HG03432 (cell line): ENCODE data around the gene UBE4B.
A peak's percentile ranks its signal among the peaks of the same experiment; 100 is the strongest.
"Not testable (repeated sequence)": the region's sequence is repeated elsewhere in the genome, so short reads cannot be mapped to it uniquely, and the experiment has no call there.

ENCODE experiments used
- ATAC-seq: cut with Tn5 transposase; IDR thresholded peaks from one replicate; pipeline ENCODE4 v1.9.1; 2021; ENCODE audit warnings: mild to moderate bottlenecking, moderate library complexity; ENCODE audit not compliant: unreplicated experiment

UBE4B gene

DNA sequence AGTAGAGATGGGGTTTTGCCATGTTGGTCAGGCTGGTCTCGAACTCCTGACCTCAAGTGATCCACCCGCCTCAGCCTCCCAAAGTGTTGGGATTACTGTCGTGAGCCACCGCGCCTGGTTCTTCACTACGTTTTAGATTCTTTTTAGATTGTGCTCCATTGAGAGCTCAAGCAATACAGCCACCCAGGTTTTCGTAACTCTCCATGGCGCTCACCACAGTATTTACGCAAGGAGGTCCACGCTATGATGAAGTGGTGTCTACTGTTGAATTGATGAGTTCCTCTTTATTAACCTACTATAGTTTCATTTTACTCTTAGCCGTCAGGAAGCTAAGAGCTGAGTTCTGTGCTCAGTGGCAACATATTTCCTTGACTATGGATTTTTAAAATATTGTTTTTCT lies 175.8 kb downstream of the UBE4B start:
- no peak for ATAC-seq

GRCh38 chr1:10209590-10209904 lies 176.8 kb downstream of the UBE4B start:
- ATAC-seq, result no peak

DNA sequence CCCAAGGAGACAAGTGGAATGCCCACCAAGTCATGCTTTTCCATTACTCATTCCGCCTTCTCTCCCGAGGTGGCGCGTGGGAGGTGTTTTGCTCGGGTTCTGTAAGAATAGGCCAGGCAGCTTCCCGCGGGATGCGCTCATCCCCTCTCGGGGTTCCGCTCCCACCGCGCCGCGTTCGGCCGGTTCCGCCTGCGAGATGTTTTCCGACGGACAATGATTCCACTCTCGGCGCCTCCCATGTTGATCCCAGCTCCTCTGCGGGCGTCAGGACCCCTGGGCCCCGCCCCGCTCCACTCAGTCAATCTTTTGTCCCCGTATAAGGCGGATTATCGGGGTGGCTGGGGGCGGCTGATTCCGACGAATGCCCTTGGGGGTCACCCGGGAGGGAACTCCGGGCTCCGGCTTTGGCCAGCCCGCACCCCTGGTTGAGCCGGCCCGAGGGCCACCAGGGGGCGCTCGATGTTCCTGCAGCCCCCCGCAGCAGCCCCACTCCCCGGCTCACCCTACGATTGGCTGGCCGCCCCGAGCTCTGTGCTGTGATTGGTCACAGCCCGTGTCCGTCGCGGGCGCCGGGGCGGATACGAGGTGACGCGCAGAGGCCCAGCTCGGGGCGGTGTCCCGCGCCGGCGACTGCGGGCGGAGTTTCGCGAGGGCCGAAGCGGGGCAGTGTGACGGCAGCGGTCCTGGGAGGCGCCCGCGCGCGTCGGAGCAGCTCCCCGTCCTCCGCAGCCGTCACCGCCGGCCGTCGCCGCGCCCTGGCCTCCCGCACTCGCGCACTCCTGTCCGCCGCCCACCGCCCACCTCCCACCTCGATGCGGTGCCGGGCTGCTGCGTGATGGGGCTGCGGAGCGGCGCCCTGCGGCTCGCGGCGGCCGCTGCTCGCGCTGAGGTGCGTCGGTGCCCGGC lies 177.4 kb downstream of the UBE4B start, which contains the start of gene KIF1B:
Gene KIF1B (plus strand): TSS at position 666 of the 906 bp plus-strand sequence. CDS start 21,759 bp downstream, outside the sequence.
- peak; percentile 98 for ATAC-seq

DNA sequence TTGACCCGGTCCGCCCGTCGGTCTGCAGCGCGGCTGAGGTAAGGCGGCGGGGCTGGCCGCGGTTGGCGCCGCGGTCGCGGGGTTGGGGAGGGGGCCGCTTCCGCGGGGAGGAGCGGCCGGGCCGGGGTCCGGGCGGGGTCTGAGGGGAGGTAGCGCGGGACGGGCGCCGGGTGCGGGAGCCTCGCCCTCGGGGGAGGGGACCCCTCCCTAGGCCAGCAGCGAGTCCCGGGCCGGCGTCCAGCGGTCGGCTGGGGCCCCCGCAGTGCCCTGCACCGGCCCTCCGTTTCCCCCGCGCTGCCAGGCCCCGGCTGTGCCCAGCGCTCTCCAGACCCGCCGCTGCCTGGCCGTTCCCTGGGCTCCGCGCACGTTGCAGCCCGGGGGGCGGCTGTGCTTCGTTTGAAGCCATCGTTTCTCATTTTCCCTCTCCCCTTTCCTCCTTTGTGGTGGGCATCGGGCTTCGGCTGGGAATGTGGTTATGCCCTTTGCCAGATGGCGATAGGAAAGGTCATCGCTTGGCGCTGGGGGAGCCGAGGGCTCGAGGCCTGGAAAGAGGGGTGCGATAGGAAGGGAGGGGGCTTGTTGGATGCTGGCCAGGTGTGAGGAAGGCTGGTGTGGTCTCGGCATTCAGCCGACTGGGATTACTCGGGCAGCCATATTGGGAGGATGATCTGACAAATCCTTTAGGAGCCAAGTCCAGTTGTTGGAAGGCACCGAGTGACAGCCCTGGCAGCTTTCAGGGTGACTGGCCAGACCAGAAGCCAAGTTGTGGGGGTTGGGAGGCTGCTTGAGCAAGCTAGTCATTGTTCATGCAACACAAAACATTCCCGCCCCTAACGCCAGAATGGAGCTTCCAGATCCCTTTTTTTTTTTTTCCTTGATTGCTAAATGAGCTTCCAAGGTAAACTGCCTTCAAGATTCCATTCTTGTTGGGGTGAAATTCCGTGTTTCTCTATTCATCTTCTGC lies 178.4 kb downstream of the UBE4B start:
- peak; percentile 19 for ATAC-seq

DNA sequence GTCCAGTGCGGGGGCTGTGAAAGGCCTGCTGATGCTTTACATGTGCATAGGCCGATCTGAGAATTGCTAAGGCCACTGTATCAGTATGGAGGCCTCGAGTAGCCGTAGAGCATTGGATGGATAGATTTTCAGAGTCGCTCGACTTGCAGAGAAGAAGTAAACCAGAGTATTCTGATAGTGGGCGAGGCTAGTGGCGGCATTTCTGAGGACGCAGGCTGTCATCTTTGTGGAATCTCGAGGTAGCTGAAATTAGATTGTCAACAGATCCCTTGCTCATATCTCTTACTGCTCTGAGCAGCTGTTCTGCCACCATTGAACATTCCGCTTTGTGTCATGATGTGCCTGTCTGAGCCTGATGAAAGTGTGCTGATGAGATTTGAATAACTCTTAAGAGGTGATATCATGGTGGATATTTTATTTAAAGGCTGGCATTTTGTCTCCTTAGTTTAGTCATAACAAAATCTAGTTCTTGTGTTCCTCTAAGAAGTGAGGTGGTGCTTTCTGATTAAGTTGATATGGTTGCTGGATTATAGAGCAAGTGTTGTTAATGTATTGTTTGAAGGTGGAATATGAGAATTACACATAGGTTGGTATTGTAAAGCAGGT lies 179.2 kb downstream of the UBE4B start:
- no peak for ATAC-seq

DNA sequence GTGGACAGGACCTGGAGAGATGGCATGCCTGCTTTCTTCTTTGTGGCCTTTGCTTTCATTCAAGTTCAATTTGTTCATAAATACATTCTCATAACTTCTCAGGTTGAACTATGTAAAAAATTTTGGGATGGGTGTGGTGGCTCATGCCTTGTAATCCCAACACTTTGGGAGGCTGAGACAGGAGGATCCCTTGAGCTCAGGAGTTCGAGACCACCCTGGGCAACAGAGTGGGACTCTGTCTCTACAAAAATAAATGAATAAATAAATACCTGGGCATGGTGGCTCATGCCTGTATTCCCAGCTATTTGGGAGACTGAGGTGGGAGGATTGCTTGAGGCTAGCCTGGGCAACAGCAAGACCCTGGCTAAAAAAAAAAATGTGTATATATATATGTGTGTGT lies 179.7 kb downstream of the UBE4B start:
- no peak for ATAC-seq

GRCh38 chr1:10213186-10213705 lies 180.5 kb downstream of the UBE4B start:
- no peak for ATAC-seq

DNA sequence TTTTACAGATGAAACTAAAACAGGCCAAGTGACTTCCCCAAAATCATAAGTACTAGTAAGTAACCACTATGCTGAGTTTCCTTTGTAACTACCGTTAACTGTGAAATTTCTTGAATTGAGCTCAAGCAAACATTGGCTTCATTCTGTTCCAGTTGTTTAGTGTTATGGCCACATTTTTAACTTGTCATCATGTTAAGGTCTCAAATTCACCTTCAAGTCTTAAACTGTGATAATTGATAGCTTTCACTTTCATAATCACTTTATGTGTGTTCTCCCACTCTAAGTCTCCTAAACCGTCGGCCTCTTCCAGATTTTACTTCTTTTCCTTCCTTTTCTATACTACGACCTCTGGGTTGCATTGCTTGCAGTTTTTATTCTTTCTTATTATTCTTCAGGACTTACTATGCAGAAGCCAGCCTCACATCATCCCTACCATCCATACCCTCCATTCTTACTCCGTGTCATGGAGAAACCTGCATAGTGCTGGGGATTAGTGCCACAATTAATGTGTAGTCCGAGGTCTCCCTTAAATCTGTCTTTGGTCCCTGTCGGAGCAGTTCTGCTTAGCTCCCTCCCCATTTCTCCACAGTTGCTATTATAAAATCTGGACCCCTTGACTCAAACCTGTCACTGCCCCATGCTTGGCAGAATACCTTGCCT lies 183.5 kb downstream of the UBE4B start:
- no peak for ATAC-seq

DNA sequence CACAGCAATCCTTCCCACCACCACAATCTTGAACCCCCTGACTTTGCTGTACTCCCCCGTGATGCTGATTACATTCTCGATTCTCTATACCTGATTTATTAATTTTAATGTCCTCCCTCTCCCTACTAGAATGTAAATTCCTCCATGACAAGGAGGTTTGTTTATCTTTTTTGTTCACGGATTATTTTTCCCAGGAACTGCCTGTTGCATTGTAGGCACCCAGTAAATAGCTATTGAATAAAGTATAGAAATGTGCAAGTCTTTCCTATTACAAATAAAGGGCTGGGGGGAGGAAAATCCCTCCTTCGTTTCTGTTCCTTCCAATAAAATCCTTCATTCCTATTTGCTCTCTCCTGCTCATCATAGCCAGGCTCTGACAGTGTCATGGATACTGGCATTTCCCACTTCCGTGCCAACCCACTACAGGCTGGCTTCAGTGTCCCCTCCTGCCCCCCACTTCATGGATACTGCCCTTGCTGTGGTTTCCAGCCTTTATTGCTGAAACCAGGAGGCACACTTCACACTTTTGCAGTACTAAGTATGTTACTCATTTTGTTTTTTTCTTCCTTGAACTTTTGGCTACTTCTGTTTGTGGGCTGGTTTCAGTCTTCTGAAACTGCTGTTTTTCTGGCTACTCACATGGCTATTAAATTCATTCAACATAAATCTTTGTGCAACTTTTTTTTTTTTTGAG lies 185.1 kb downstream of the UBE4B start:
- no peak for ATAC-seq

- no peak for ATAC-seq
Observed at GRCh38 chr1:10220200-10220599, 187.4 kb downstream of the UBE4B start.

- not testable (repeated sequence) for ATAC-seq
Observed at GRCh38 chr1:10220657-10221056, 187.9 kb downstream of the UBE4B start.

- no peak for ATAC-seq
Observed at GRCh38 chr1:10225573-10225972, 192.8 kb downstream of the UBE4B start.

DNA sequence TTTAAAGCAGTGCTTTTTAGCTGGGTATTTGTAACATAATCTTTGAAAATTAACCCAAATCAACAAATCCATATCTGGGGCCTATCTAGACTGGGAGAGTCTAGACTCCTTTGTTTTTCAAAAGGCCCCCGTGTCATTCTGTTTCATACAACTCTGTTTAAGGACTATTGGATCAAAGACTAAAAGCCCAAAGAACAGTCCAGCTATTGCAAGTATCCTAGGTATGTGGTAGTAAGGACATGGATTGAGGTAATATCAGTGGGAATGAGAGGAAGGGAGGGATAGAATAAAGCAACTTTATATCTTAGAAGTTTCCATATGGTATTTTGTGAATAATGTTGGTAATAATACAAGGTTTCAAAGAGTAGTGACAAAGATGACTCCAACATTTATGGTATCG lies 195.8 kb downstream of the UBE4B start:
- no peak for ATAC-seq

GRCh38 chr1:10229903-10230302 lies 197.1 kb downstream of the UBE4B start:
- ATAC-seq, result no peak
